DMS53 treated with DMSO at 0.1 percent for 48 hours (cell line): Measurements from ENCODE around the gene FAM241B.

Experiments
- DNase-seq: peaks from one replicate; lab custom pipeline; 2025; ENCODE audit not compliant: unreplicated experiment; lab: John Stamatoyannopoulos, UW

FAM241B gene

GRCh38 chr10:69647126-69647525 is 17.1 kb downstream of the FAM241B start:
- no peak for DNase-seq

GRCh38 chr10:69647819-69648218 is 17.8 kb downstream of the FAM241B start:
- no peak for DNase-seq

DNA sequence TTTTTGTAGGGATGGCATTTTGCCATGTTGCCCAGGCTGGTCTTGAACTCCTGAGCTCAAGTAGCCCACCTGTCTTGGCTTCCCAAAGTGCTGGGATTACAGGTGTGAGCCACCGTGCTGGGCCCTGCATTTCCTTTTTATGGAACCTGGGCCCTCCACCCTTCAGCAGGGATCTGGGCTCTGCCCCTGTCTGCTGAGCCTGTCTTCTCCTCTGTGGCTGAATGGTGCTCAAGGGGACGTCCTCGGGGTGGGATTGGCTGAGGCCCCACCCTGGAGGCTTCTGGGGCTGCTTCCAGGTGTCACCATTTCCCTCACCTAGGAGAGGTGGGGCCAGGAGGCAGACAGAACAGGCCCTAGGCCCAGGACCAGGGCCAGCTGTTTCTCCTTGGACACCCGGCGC is 18.4 kb downstream of the FAM241B start:
- no peak for DNase-seq

DNA sequence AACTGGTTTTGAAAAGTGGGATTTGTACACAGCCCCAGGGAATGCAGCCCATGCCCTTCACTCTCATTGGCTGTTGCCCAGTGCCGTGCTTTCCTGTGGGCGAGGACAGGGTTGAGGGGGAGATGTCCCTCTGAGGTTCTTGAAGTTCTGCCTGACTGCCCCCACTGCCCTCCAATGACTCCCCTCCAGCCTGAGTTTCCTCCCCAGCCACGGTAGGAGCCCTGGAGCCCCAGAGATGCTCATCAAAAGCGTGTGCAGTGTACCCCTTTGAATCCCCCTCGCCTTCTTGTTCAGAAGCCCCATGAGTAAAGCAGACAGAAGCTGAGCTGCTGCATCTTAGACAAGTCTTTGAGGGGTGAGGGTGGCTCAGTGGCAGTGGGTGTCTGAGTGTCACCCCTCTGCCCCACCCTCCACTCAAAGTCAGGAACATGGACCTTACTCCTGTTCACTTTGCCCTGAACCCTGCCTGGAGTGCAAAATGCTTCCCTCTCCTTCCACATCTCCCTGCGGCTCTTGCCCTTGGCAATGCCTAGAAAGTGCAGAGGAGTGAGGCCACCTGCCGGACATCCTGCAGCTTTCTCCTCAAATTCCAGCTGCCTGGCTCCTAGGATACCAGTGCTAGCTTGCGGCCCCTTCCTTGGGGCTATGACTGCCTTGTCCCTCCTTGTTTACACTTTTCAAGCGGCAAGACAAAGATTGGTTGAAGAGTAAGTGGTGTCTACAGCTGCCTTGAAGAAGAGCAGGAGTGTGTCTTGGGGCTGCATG is 19.9 kb downstream of the FAM241B start:
- DNase-seq, result no peak

DNA sequence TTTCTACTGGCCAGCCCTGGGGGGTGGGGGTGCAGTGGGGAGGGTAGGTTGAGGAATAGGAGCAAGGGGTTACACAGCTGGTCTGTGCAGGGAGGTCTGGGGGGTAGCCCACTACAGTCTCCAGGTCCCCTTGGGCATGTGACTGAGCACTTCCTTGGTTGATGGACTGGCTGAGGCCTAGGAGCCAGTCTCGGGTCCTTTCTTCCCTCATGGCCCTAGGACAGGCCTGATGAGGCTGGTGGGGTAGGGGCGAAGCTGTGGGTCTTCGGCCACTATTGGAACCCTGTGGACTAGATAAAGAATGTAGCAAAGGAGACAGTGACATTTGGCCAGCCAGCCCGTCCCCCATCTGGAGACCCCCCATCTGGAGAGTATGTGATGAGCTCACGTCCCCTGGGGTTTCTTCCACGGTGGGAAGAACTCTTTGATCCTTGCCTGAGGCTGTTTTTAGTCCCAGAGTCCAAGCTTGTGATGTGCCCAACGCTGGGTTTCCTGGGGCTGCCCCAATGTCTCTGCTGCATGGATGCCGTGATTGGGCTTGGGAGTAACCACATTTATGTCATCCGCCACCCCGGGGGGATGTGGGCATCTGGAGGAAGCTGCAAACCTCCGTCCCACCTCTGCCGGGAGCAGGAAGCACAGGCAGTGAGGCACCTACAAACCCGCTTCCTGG is 20.7 kb downstream of the FAM241B start:
- DNase-seq, result no peak

GRCh38 chr10:69651362-69651761 is 21.3 kb downstream of the FAM241B start:
- no peak for DNase-seq

DNA sequence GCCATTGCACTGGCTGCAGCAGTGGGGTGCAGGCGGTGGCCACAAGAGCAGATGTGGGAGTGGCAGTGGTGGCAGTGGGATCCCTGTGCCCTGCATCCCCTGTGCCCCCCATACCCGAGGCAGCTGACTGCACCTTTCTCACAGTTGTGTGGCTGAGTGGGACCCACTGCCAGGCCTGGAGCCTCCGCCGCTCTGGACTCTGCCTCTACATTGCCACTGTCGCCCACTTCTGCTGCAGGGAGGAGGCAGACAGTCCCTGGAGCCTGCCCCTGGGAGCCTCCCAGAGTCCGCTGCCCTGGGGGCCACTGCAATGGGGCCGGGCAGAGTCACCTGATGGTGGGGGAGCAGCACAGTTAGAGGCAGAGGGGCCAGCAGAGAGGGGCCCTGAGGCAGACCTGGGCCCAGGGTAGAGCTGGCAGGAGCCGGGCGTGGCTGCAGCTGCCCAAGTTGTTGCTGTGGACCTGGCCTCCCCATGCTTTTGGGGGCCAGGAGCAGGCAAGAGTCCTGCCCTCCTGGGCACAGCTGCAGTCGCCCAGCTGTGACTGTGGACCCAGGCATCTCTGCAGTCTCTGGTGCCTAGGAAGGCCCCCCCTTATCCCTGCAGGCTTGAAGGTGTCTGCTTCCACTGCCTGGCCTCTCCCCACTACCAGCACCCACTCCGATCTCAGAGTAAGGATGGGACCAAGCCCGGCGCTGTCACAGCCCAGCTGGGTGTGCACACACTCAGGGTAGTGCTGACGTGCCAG is 22.2 kb downstream of the FAM241B start:
- DNase-seq, result no peak

GRCh38 chr10:69652857-69653199 is 22.8 kb downstream of the FAM241B start:
- no peak for DNase-seq

DNA sequence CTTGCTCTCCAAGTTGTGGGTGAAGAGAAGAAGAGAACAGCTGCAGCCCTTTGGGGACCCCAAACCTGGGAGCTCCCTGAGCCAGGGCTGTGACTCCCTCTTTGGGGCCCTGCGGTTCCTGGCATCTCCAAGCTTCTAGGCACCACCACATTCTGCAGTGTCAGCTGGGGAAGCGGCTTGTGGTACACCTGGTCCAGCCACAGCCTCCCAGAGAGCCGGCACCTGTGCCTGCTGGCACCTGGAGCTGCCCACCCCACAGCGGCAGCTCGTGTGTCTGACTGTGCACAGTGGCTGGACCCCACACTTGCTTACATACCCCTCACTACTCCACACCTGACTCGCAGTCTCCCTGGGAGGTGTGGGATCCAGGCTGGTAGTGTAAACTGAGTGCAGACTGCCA is 23.5 kb downstream of the FAM241B start:
- DNase-seq, result no peak

GRCh38 chr10:69655124-69655867 is 25.2 kb downstream of the FAM241B start:
- no peak for DNase-seq

DNA sequence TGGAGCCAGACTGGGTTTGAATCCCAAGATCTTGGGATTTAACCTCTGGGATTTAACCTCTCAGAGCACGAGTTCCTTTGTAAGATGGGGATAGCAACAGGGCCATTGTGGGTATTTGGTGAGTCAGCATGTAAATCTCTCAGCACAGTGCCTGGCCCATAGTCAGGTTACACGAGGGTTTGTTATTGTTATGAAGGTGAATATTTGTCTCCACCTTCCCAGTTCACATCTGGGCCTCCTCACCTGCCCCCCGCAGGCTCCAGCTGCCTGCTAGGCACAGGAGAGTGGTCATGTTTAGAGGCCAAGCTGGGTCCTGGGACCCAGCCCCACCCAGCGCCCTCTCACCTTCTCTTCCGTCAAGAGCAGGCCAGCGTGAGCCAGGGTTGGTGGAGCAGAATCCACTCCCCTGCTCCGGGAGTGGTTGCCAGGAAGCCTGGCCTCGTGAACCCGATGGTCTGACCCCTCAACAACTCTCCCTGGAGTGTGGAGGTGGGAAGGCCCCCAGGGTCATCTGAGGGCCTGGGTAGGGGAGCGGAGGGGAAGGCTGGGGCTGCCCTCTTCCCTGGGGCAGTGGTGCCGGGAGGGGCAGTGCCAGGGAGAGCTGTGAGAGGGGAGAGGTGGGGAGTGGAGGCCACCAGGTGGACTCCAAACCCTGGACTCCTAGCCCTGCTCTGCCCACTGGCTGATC is 26.0 kb downstream of the FAM241B start:
- no peak for DNase-seq

DNA sequence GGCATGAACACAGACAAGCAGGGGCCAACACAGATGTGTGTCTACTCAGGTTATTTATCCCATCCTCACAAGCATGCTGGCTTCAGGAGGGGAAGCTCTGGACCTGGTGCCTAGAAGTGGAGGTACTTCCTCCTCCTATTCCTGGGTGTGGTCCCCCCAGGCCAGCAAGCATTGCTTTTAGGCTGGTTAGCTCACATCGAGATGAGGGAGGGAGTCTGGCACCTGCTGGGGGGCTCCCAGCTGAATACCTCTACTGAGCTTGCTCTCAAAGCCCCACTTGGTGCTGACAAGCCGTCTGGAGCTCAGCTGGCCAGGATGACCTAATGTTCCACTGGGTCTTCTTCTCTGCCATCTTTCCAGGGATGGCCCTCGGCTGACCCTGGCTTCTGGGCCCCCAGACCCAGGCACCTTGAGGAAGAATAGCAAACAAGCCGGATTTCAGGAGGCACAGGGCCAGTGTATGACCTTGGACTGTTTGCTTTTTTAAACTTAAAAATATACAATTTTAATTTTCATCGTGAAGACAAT is 26.8 kb downstream of the FAM241B start:
- DNase-seq, result no peak

DNA sequence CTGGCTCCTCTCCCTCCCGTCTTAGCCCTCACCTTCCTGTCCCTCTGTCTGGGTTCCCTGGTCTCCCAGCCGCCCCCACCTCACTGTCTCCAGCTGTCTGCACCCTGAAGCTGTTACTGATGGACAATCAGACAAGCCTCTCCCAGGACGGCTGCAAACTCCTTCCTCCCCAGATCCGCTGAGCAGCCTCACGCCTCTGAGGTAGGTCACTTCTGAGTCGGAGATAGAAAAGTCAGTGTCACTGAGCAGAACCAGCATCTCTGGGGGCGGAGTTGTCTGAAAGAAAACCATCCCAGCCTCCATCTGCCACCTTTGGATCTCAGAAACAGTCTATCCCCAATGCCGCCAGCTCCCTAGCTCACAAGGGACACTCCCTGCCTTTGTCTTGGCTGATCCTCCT is 27.4 kb downstream of the FAM241B start:
- DNase-seq, result no peak

- DNase-seq, result no peak
Measured at GRCh38 chr10:69657866-69658265, 27.8 kb downstream of the FAM241B start.

GRCh38 chr10:69659241-69660038 is 29.4 kb downstream of the FAM241B start:
- DNase-seq, result no peak

DNA sequence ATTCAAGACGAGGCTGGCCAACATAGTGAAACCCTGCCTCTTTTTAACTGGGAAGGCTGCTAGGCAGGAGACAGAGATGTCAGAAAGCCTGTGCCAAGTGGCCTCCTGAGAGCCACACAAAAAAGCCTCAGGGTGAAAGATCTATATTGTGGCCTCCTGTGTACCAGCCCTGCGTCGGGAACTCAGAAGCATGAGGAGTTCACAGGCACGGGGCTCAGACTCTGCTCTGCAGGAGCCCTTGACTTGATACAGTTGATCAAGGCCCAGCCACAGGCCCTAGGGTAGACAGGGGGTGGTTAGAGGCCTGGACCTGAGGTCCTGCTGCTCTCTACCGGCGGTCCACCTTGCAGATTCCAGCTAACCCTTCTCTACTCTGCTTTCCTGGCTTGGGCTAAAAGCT is 30.2 kb downstream of the FAM241B start:
- DNase-seq, result no peak

GRCh38 chr10:69661414-69662172 is 31.5 kb downstream of the FAM241B start:
- no peak for DNase-seq

GRCh38 chr10:69662173-69662877 is 32.3 kb downstream of the FAM241B start:
- DNase-seq, result no peak
